ENCODE measurements around the gene RUNX3. TPM values are rescaled to one million over a fixed set of nuclear protein-coding genes. Genes with fewer than 3 reads are reported as not detected.

Gene RUNX3
- total RNA-seq, 1 experiment from 2014 or later = 1.5 TPM

GRCh38 chr1:24929398-24930259 lies 447 bp downstream of the RUNX3 start (continued):
- TF ChIP-seq ZNF121 (CRISPR knock-in tag; IDR thresholded peaks at IDR 0.05) (no peak), FOXP1 (CRISPR knock-in tag; IDR thresholded peaks at IDR 0.05; ENCODE audit: borderline replicate concordance) (peak; percentile 53; the same call in 1 of the 2 replicates), TEAD1 (CRISPR knock-in tag; IDR thresholded peaks at IDR 0.05) (no peak), E2F5 (CRISPR knock-in tag; IDR thresholded peaks at IDR 0.05) (0 out of 2 replicates have a peak, but pooled peaks have one; percentile 46), CREM (CRISPR knock-in tag; IDR thresholded peaks at IDR 0.05) (0 out of 2 replicates have a peak, but pooled peaks have one; percentile 34), ZBTB21 (CRISPR knock-in tag; IDR thresholded peaks at IDR 0.05; ENCODE audit: borderline replicate concordance) (no peak), CBFB (CRISPR knock-in tag; IDR thresholded peaks at IDR 0.05; ENCODE audit: low read depth) (no peak), EMX1 (CRISPR knock-in tag; IDR thresholded peaks at IDR 0.05) (no peak), ZNF425 (CRISPR knock-in tag; conservative IDR thresholded peaks at IDR 0.05) (no peak), ATF1 (CRISPR knock-in tag; IDR thresholded peaks at IDR 0.05) (no peak), TCF7 (CRISPR knock-in tag; IDR thresholded peaks at IDR 0.05; ENCODE audit: low read depth) (0 out of 2 replicates have a peak, but pooled peaks have one; percentile 45)
- TF ChIP-seq, protein P1, sequence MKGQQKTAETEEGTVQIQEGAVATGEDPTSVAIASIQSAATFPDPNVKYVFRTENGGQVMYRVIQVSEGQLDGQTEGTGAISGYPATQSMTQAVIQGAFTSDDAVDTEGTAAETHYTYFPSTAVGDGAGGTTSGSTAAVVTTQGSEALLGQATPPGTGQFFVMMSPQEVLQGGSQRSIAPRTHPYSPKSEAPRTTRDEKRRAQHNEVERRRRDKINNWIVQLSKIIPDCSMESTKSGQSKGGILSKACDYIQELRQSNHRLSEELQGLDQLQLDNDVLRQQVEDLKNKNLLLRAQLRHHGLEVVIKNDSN (CRISPR knock-in tag; IDR thresholded peaks at IDR 0.05) = no peak
- TF ChIP-seq, protein P2, sequence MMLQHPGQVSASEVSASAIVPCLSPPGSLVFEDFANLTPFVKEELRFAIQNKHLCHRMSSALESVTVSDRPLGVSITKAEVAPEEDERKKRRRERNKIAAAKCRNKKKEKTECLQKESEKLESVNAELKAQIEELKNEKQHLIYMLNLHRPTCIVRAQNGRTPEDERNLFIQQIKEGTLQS (CRISPR knock-in tag; conservative IDR thresholded peaks at IDR 0.05) = no peak

- DNase-seq (ENCODE audit: low spot score) = peak; percentile 51
Observed at GRCh38 chr1:24928689-24929397, 1.2 kb downstream of the RUNX3 start.

More at GRCh38 chr1:24928689-24929397, 1.2 kb downstream of the RUNX3 start:
- no peaks in the 10 kb centered on the region for H3K9me3 Mint-ChIP-seq
- no peaks in the 10 kb centered on the region for H3K36me3 Mint-ChIP-seq
- TF ChIP-seq FOXJ3 (CRISPR knock-in tag; IDR thresholded peaks at IDR 0.05; ENCODE audit: borderline replicate concordance) = no peak
- 0 out of 2 replicates have a peak, but pooled peaks have one; percentile 1 for TF ChIP-seq ARID4B (CRISPR knock-in tag; IDR thresholded peaks at IDR 0.05; ENCODE audit: borderline replicate concordance)
- ATAC-seq = no peak
- ChIA-PET CTCF (interaction anchor here (1.1 to 4.2 kb wide), 5 partner anchors 18 to 140 kb away, joined by 3 to 52 read pairs (median 4); no protein-coding TSS in a partner anchor), POLR2A (interaction anchor here (0.6 kb wide), 2 partner anchors 14 to 284 kb away, joined by 3 read pairs; no protein-coding TSS in a partner anchor)
- H3K4me3 Mint-ChIP-seq = peak overlapping the region; percentile 70
- H3K4me1 Mint-ChIP-seq = peaks cover 55% of the 10 kb centered on the region
- no peak overlapping the region for H3K27ac Mint-ChIP-seq
- peaks cover 90% of the 10 kb centered on the region for H3K27me3 Mint-ChIP-seq (ENCODE audit: low read depth)

Data from WTC11 (cell line).